ENCODE data around the gene MRE11.

GRCh38 chr11:94524341-94524740 is 30.7 kb upstream of the MRE11 start:
- no peak for TF ChIP-seq TAF1 (IDR thresholded peaks at IDR 0.05; ENCODE audit: low read depth, low read length)
- no peak for TF ChIP-seq POLR2AphosphoS5 (IDR thresholded peaks at IDR 0.05; ENCODE audit: low read depth, low read length)
- TF ChIP-seq SPI1 (IDR thresholded peaks at IDR 0.05; ENCODE audit: low read depth, low read length): no peak

Data from GM12891 (cell line).